ENCODE measurements around the gene NIPA2.
A peak's percentile ranks its signal among the peaks of the same experiment; 100 is the strongest.

The NIPA2 gene

DNA sequence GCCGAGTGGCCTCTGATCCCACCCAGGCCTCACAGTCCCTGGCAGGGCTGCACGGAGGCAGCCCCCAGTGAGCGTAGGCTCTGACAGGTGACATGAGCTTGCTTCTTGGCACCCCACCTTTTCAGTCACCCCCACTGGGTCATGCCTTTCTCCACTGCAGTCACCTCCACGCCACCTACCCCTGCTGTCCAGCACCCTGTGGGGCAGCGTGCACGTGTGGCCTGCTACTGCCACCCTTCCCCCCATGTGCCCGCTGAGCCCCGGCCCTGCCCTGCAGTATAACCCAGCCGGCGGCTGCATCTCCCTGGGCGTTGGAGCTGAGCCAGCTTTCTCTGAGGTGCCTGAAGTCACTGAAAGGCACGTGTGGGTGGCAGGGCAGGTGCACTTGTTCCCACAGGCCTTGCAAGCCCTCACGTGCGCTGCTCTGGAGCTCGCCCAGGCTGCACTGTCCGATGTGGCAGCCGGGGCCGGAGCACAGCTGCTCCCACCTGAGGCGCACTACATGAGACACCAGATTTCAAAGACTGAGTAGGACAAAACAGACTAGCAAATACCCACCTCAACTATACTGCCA lies 65.6 kb downstream of the NIPA2 start:
- peak overlapping the region in 2 of 10 experiments; percentile 3 to 11; a peak in 2 of 20 replicates for H3K4me3 ChIP-seq
- peaks cover 7 to 87% (median 67%) of the 10 kb centered on the region in 10 experiments for H3K4me1 ChIP-seq
- H3K4me2 ChIP-seq = peak overlapping the region; percentile 8 to 95 (median 85); a peak in 21 of 22 replicates
- peaks cover 0 to 7% (median 0%) of the 10 kb centered on the region in 11 experiments; a peak in 2 of 22 replicates for H3K9me3 ChIP-seq (replicated peaks in 1 of 11)
- peaks cover 0 to 75% (median 36%) of the 10 kb centered on the region in 11 experiments; a peak in 16 of 22 replicates for H4K20me1 ChIP-seq
- peaks cover 39 to 97% (median 56%) of the 10 kb centered on the region in 11 experiments for H3K36me3 ChIP-seq
- peak overlapping the region in 8 of 11 experiments; percentile 6 to 60 (median 29); a peak in 10 of 22 replicates for H3K9ac ChIP-seq
- TF ChIP-seq Cebpa-rat (IDR thresholded peaks at IDR 0.05) = no peak
- H3K27ac ChIP-seq = peak overlapping the region in 6 of 11 experiments; percentile 43 to 70 (median 65); a peak in 12 of 22 replicates
- H3K27me3 ChIP-seq = no peaks in the 10 kb centered on the region

DNA sequence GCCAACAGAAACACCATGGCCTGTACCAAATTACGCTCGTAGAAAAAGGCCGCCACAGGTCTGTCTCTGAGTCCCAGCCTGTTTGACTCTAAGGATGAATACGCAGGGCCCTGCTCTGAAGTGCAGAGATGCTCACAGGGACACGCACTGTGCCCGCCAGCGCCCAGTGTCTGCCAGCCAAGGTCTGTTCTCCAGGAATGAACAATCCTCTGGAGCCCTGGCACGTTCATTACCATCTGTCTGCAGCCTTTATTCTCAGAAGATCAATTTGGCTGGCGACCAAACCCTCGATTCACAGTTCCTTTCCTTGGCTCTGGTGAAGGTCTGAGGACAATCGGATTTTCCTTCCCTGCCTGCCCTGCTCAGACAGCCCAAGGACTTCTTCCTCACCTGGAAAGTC lies 66.3 kb downstream of the NIPA2 start:
- TF ChIP-seq Cebpa-rat (IDR thresholded peaks at IDR 0.05) = no peak
- H4K20me1 ChIP-seq = peaks cover 0 to 68% (median 36%) of the 10 kb centered on the region in 11 experiments; a peak in 16 of 22 replicates
- H3K27me3 ChIP-seq = no peaks in the 10 kb centered on the region
- peaks cover 0 to 7% (median 0%) of the 10 kb centered on the region in 11 experiments; a peak in 2 of 22 replicates for H3K9me3 ChIP-seq (replicated peaks in 1 of 11)
- H3K4me3 ChIP-seq = no peak overlapping the region
- H3K27ac ChIP-seq = no peak overlapping the region
- peak overlapping the region in 10 of 11 experiments; percentile 26 to 95 (median 85); a peak in 17 of 22 replicates for H3K4me2 ChIP-seq
- H3K36me3 ChIP-seq = peaks cover 39 to 97% (median 56%) of the 10 kb centered on the region in 11 experiments
- 0 out of 22 replicates have a peak overlapping the region, but pooled peaks of 1 of the 11 experiments have one; percentile 1 for H3K9ac ChIP-seq
- peaks cover 7 to 83% (median 67%) of the 10 kb centered on the region in 10 experiments for H3K4me1 ChIP-seq

DNA sequence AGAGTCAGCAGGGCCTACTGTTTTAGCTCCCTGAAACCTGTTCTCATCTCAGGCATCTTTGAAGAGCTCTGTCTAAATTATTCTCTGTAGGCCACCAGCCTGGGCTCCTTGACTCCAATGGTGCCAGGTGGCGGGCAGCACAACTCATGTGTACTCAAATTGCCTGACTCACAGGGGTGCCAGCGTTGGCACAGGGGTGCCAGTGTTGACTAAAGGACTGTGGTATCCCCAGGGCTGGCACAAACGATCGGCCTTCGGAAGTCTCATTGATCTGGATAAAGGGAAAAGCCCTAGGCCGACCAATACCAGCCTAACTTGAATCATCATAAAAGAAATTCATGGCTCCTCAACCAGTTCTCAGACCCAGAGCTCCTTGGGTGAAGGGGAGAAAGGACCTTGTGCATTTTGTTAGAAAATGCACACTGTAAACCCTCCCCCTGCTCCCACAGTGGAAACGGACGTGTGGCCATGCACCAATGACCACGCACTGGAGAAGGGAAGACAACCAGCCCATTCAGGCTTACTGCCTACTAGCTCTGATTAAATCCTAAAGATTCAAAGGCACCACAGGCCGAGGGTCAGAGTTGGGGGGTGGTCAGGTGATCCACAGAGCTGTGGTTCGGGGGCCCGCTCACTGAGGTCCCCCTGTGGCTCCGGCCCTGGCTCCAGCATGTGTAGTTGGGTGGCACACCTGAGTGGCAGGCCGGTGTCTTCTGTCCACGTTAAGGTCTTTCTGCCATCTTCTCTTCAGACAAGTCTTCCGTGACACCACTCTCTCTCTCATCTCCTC lies 68.9 kb downstream of the NIPA2 start:
- H3K36me3 ChIP-seq = peaks cover 57 to 97% (median 62%) of the 10 kb centered on the region in 11 experiments
- no peaks in the 10 kb centered on the region for H3K27me3 ChIP-seq
- H3K4me2 ChIP-seq = peak overlapping the region in 7 of 11 experiments; percentile 14 to 62 (median 42); a peak in 14 of 22 replicates
- H3K4me3 ChIP-seq = no peak overlapping the region
- H3K27ac ChIP-seq = no peak overlapping the region
- peaks cover 7 to 72% (median 58%) of the 10 kb centered on the region in 10 experiments for H3K4me1 ChIP-seq
- no peak overlapping the region for H3K9ac ChIP-seq
- H3K9me3 ChIP-seq (replicated peaks in 1 of 11) = peaks cover 0 to 7% (median 0%) of the 10 kb centered on the region in 11 experiments; a peak in 7 of 22 replicates
- peaks cover 0 to 52% (median 23%) of the 10 kb centered on the region in 11 experiments; a peak in 16 of 22 replicates for H4K20me1 ChIP-seq
- no peak for TF ChIP-seq Cebpa-rat (IDR thresholded peaks at IDR 0.05)

DNA sequence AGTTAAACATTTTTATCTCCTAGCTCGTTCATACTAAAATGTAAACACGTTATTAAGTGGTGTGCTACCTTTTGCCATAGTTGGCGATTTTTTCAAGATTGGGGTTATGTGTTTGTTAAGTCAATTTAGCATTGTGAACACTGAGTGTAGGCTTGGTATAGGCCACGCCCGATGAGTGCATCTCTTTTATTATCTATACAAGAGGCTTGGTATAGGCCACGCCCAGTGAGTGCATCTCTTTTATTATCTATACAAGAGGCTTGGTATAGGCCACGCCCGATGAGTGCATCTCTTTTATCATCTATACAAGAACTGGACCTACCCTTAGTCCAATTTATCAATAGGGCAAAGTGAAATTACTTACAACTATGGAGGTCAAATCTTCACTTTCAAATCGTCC lies 70.4 kb downstream of the NIPA2 start:
- no peak overlapping the region for H3K27ac ChIP-seq
- peaks cover 0 to 11% (median 0%) of the 10 kb centered on the region in 11 experiments; a peak in 7 of 22 replicates for H3K9me3 ChIP-seq (replicated peaks in 1 of 11)
- peaks cover 0 to 43% (median 11%) of the 10 kb centered on the region in 11 experiments; a peak in 13 of 22 replicates for H4K20me1 ChIP-seq
- H3K4me1 ChIP-seq = peaks cover 6 to 61% (median 49%) of the 10 kb centered on the region in 10 experiments
- H3K9ac ChIP-seq = no peak overlapping the region
- TF ChIP-seq Cebpa-rat (IDR thresholded peaks at IDR 0.05) = no peak
- no peak overlapping the region for H3K4me2 ChIP-seq
- H3K36me3 ChIP-seq = peaks cover 70 to 97% (median 74%) of the 10 kb centered on the region in 11 experiments
- H3K4me3 ChIP-seq = no peak overlapping the region
- H3K27me3 ChIP-seq = no peaks in the 10 kb centered on the region

DNA sequence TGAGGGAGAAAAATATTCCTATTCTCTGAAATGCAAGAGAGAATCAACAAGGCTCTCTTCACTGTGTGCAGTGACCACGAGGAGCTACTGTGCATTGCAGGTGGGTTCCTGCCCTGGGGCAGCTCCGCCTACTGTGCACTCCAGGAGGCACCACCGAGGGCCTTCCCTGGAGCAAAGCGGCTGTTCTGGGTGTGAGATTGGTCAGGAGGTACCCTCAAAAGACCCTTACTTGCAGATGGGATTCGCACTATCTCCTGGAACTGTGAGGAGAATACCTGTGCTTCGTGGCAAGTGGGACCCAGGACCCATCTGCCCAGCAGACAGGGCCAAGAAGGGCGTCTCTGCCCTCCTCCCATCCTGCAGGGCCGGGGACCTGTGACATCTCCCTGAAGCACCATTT lies 72.8 kb downstream of the NIPA2 start:
- no peaks in the 10 kb centered on the region for H3K27me3 ChIP-seq
- peak overlapping the region in 7 of 11 experiments; percentile 14 to 57 (median 27); a peak in 9 of 22 replicates for H3K4me2 ChIP-seq
- TF ChIP-seq Cebpa-rat (IDR thresholded peaks at IDR 0.05) = no peak
- no peak overlapping the region for H3K27ac ChIP-seq
- peaks cover 0 to 38% (median 31%) of the 10 kb centered on the region in 10 experiments; a peak in 14 of 20 replicates for H3K4me1 ChIP-seq
- H3K9ac ChIP-seq = no peak overlapping the region
- H3K9me3 ChIP-seq (replicated peaks in 1 of 11) = peaks cover 0 to 11% (median 0%) of the 10 kb centered on the region in 11 experiments; a peak in 7 of 22 replicates
- peaks cover 0 to 29% (median 0%) of the 10 kb centered on the region in 11 experiments; a peak in 6 of 22 replicates for H4K20me1 ChIP-seq
- H3K36me3 ChIP-seq = peaks cover 94 to 99% (median 98%) of the 10 kb centered on the region in 11 experiments
- H3K4me3 ChIP-seq = no peak overlapping the region

DNA sequence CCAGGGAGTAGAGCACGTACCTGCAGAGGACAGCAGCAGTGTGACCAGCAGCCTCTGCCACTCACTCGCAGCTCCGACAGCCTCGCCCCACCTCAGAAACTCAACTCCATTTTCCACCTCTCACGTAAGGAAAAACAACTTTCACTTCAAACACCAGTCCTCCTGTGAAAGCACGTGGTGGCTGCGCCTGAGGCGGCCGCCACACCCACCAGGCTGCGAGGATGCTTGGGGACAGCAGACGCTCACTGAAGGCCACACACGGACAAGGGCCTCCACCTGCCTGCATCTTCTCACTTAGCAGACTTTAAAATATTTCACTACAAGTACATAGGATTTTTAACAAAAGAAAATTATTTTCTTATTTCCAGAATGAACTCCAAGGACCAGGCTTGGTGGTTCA lies 73.8 kb downstream of the NIPA2 start:
- H3K4me2 ChIP-seq = peak overlapping the region in 7 of 11 experiments; percentile 11 to 57 (median 27); a peak in 13 of 22 replicates
- peaks cover 0 to 36% (median 0%) of the 10 kb centered on the region in 11 experiments; a peak in 7 of 22 replicates for H4K20me1 ChIP-seq
- H3K9me3 ChIP-seq (replicated peaks in 1 of 11) = peaks cover 0 to 11% (median 0%) of the 10 kb centered on the region in 11 experiments; a peak in 7 of 22 replicates
- peaks cover 97 to 100% (median 100%) of the 10 kb centered on the region in 11 experiments for H3K36me3 ChIP-seq
- no peak overlapping the region for H3K4me3 ChIP-seq
- no peak overlapping the region for H3K27ac ChIP-seq
- no peaks in the 10 kb centered on the region for H3K27me3 ChIP-seq
- H3K9ac ChIP-seq = no peak overlapping the region
- TF ChIP-seq Cebpa-rat (IDR thresholded peaks at IDR 0.05) = no peak
- H3K4me1 ChIP-seq = peaks cover 0 to 38% (median 30%) of the 10 kb centered on the region in 10 experiments; a peak in 15 of 20 replicates

DNA sequence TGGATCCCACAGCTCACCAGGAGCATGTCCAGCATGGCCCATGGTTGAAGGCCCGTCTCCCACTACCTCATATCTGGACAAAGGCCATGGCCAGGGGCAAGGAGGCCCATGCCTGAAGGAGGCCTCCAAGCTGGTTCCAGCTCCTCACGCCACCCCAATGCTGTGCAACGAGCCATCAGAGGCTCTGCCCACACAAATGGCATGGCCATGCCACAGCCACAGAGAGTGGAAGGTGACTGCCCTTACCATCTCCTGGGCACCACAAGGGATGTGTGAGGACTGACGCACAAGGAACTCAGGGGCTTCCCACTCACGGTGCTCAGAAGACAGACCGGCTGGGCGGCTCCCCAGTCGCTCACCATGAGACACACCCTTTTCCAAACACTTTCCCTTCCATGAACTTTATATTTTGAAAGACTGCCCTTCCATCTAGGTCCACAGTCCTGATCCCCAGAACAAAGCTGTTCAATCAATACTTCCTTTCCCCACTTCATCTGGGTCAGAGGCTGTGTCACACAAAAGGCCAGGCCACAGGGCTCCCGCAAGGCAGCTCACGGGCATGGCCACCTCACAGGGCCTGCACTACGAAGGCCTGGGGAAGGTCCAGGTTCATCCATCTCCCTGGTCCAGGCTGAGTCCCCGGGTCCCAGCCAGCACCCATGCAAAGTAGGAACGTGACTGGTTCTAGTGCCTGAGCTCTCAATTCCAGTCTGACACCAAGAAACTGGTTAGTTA lies 75.3 kb downstream of the NIPA2 start:
- H3K9me3 ChIP-seq (replicated peaks in 1 of 11) = peaks cover 0 to 11% (median 0%) of the 10 kb centered on the region in 11 experiments; a peak in 6 of 22 replicates
- H3K4me1 ChIP-seq = peaks cover 0 to 41% (median 33%) of the 10 kb centered on the region in 10 experiments; a peak in 18 of 20 replicates
- H3K9ac ChIP-seq = no peak overlapping the region
- H4K20me1 ChIP-seq = peaks cover 0 to 39% (median 0%) of the 10 kb centered on the region in 11 experiments; a peak in 7 of 22 replicates
- TF ChIP-seq Cebpa-rat (IDR thresholded peaks at IDR 0.05) = no peak
- H3K4me2 ChIP-seq = no peak overlapping the region
- H3K27me3 ChIP-seq = no peaks in the 10 kb centered on the region
- H3K27ac ChIP-seq = no peak overlapping the region
- no peak overlapping the region for H3K4me3 ChIP-seq
- H3K36me3 ChIP-seq = peaks cover 97 to 100% (median 100%) of the 10 kb centered on the region in 11 experiments
